NCI-H1417 (cell line): ENCODE measurements around the gene TMEM167B.
"Not testable (repeated sequence)": the region's sequence is repeated elsewhere in the genome, so short reads cannot be mapped to it uniquely, and the experiment has no call there.

Experiments used
- DNase-seq, 3 experiments: peaks; one replicate each; lab custom pipeline; 2025; lab: John Stamatoyannopoulos, UW

The TMEM167B gene

DNA sequence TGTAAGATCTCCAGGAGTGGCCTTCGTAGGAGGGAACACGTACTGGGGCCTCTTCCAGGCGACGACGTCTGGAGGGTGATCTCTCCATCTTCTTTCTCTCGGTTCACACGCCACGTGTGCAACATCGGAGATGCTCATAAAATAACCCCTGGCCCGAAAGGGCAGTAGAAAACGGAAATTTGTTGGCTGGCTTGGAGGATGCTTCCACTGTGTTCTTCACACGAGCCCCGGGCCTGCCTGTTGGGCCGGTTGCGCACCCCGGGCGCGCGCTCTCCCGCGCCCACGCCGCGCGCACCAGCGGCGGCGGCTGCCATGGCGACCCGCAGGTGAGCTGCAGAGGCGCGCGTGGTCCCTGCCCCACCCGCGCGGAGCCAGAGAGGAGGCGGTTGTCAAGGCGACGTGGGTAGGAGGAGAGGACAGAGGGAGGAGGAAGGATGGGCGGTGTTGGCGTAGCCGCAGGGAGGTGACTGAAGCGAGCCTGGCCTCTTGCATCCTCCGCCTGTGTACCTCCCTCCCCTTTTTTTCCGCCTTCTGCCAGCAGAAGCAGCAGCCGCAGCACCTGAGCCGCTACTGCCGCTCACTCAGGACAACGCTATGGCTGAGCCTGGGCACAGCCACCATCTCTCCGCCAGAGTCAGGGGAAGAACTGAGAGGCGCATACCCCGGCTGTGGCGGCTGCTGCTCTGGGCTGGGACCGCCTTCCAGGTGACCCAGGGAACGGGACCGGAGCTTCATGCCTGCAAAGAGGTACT is 23.2 kb downstream of the TMEM167B start, which contains the start of gene ELAPOR1:
ELAPOR1 (plus strand) TSS at position 526 of the 752 bp plus-strand sequence; CDS start at position 595, 69 bp downstream.
- peak; percentile 82 to 97 (median 95) for DNase-seq

DNA sequence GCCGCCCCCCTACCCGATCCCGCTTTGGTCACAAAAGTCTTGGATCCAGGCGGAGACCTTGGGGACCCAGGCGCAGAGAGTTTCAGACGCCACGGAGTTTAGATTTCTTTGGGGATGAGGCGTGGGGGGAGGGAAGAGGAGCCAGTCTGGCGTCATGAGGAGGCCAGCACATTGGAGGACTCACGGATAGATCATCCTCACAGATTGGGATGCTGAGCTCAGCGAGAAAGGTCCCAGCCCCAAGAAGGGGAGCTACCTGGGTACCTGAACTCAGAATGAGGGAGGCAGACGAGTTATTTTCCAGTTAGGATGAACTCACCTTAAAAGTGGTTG is 23.7 kb downstream of the TMEM167B start:
- DNase-seq = peak in 1 of 3 experiments; percentile 78

DNA sequence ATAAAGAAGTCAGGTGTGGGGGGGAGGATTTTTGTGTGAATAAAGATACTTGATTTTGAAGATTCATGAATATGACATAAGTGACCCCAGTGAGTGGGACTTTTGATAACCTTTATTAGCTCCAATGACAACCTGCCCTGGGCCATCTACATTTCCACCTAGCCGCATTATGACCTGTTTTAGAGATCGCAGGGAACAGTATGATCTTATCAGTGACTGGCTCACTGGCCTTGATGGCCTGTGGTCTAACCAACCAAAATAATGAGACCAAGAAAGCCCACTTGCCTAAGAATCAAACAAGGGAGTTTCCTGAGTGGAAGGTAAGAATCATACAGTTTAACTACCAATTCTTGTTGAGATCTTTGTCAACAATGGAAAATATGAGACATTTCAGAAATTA is 25.1 kb downstream of the TMEM167B start:
- no peak for DNase-seq

DNA sequence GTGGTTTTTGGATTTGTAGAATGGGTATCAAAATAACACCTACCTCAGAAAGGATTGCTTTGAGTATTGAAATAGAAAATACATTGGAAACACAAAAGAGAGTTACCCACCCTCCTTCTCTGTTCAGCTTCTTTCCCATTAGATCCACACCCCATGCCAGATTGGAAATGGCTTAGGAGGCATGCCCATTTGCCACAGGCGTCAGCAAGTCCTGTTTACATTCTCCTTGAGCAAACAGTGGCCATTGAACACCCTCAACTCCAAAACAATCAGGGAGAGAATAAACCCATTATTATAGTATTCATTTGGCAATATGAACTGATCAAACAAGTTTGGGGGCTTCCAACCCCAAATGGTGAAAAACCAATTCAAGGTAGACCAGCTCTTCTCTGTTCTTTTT is 25.7 kb downstream of the TMEM167B start:
- DNase-seq = peak in 2 of 3 experiments; percentile 69 to 92

DNA sequence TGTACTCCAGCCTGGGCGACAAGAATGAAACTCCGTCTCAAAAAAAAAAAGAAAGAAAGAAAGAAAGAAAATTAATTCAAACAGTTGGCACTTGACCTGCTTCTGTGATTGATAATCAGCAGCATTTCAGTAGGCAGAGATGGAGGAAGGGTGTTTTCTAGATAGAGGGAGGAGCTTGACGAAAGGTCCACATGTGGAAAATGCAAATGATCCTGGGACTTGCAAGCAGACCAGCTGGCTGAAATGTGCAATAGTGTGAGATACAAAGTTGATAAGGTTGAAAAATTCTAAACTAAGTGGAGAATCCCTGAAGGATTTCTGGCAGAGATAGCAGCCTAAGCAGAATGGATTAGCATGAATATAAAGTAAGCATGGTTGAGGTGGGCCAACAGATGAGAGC is 27.5 kb downstream of the TMEM167B start:
- DNase-seq = no peak

DNA sequence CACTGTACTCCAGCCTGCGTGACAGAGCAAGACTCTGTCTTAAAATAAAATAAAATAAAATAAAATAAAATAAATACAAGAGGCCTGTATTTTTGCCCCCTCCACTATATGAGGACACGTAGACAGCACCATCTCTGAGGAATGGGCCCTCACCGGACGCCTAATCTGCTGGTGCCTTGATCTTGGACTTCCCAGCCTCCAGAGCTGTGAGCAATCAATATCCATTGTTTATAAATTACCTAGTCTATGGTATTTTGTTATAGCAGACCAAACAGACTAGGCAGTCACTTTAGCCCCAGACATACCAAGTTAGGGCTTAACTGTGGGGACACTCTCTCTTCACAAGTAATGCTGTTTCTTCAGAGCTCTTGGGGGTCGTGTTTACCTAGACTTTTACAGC is 29.8 kb downstream of the TMEM167B start:
- DNase-seq = no peak

DNA sequence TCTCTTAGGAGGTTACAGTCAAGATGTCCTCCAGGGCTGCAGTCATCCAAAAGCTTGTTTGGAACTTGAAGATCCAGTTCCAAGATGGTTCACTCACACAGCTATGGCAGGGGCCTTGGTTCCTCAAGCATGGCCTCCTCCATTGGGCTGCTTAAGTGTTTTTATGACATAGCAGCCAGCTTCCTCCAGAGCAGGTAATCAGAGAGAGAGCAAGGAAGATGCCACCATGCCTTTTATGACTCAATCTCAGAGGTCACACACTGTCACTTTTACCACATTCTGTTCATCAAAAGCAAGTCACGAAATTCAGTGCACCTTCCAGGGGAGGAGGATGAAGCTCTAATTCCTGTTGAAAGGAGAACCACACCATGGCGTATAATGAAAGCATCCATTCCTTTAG is 40.5 kb downstream of the TMEM167B start:
- DNase-seq = no peak

DNA sequence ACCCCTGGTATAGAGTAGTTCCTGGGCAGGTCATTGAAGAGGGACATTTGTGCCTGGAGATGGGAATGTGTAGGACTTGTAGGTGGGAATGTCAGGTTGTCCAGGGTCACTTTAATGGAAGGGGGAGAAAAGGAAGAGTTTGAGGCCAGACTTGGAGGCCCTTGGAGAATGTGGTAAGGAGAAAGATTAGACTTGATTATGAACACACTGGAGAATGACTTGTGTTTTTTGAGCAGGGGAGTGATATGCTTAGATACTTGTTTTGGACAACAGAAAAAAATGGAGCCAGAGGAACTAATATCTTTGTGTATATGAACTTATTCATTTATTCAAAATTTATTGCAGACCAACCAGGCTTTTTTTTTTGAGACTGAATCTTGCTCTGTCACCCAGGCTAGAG is 41.2 kb downstream of the TMEM167B start:
- DNase-seq = no peak

DNA sequence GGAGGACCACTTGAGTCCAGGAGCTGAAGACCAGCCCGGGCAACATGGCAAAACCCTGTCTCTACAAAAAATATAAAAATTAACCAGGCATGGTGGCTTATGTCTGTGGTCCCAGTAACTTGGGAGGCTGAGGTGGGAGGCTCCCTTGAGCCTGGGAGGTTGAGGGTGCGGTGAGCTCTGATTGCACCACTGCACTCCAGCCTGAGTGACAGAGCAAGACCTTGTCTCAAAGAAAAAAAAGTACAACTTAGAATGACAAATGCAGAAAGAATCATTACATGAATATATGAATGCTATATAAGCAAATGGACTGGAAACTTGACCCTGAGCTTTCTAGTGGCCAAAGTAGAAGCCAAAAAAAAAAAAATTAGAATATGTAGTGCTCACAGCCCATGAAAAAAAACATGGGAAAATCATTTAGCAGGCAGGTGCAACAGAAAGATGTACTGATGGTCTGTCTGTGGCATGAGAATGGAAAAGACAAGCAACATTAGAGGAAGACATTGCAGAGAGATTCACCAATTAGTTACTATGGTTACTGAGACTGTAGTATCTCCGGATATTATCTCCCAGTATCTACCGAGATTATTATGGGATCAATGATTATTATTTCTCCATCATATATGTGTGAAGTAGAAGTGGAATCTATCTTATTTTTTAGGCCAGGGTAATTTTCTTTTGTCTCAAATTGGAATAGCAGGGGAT is 42.6 kb downstream of the TMEM167B start:
- peak in 1 of 3 experiments; percentile 27 for DNase-seq

DNA sequence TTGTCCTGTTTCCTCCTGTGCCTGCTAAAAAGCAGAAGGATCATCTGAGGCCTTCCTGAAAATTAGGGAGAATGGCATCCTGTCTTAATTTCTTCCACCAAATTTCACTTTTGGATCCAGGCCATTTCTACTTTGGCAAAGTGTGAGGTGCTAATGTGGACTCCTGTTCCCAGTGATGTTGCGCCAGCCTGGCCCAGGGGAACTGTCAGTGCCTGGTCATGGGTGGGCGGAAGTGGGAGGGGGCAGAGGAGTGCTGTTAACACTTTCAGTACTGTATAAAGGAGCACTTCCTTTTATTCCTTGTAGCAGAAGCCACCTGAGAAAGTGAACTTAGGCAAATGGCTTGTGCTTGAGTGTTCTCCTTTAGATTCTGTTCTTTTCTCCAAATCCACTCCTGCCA is 43.3 kb downstream of the TMEM167B start:
- no peak for DNase-seq

DNA sequence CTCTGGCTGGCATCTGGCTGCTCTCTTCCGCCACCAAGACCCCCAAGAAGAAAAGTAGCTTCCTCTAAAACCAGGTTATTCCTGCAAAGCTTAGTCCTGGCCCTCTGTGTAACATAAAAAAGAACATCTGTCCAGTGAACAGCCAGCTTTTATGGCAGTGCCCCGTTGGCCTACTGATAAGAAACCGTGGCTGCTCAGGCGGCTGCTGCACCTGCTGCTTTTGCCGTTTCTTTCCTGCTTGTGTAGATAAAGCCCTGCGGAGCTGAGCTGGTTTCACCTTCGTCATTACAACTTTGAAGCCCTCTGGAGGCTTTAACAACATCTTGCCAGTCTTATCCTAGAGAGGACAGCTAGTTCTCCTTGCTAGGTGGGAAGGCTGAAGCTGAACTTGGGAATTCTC is 43.9 kb downstream of the TMEM167B start:
- DNase-seq = peak in 2 of 3 experiments; percentile 20 to 29

DNA sequence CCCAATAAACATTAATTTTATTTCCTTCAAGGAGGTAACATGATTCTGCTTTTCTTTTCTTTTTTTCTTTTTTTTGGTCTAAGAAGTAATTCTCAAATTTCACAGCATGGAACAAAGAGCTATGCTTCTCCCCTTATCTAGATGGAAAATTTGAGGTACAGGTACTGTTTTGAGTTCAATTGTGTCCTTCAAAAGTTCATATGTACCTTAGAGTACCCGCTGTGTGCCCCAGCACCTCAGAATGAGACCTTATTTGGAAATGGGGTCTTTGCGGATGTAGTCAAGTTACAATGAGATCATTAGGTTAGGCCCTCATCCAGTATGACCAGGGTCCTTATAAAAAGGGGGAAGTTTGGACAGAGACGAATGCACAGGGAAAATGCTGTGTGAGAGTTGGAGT is 45.4 kb downstream of the TMEM167B start:
- DNase-seq = no peak

DNA sequence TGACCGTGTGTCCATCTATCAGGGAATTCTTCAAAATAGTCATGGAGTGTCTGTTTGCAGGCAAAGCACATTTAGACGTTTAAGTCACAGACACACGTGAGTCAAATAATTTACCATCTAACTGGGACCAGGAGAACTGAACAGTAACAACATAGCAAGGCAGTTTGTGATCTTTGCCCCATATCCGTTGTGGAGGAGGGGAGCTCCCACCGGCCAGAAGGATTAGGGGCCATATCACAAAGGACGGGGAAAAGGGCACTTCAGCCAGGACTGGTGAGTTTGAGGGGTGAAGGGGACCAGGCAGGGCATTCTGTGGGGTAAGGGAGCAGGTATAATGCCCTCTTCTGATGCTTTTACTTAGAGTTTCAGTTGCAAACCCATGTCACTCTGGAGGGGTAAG is 46.2 kb downstream of the TMEM167B start:
- DNase-seq = no peak

DNA sequence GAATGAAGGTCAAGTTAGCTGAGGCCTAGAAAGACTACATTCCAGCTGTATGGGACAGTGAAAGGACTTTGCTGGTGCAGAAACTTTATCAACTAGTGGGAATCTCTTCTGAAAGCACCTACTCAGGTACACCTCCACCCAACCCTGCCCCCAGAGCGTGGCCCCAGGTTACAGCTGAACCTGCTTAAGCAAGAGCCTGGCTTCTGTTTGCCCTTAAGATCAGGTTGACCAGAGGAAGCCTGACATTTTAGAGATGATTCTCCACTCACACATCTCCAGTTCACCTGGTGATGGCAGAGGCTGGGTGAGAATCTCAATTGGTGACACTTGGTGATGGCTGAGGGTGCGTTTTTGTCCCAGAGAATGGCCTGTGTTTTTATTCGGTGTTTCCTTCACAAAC is 47.4 kb downstream of the TMEM167B start:
- DNase-seq = no peak

DNA sequence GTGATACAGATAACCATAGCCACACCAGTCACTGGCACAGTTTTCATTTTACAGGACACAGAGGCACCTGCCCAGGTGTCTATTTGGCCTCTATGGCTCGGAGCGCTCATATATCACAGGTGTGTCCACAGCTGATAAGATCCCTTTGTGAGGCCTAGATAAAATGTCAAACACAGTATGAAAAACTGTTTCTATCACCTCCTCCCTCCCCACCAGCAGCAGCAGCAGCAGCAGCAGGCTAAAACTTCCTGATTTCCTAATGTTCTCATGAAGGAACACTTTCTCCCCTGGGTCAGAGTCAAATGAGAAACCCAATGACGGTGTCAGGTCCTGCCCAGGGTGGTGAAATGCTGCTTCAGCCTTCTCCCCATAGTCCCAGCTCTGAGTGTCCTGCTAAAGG is 47.8 kb downstream of the TMEM167B start:
- no peak for DNase-seq

DNA sequence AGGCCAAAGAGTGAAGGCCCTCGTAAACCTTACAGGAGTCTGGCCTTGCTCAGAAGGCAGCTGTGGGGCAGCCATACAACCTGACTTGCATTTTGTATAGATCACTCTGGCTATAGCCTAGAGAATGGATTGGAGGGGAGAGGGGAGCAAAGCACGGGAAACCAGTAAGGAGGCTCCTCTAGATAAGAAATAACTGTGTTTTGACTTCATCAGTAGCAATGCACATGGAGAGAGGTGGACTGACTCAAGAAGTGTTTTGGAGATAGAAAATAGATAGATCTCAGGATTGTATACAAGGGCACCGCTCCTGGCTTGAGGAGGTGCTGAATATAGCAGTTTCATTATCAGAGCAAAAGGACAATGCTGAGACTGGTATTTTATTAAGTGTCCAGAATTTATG is 49.8 kb downstream of the TMEM167B start:
- no peak for DNase-seq

DNA sequence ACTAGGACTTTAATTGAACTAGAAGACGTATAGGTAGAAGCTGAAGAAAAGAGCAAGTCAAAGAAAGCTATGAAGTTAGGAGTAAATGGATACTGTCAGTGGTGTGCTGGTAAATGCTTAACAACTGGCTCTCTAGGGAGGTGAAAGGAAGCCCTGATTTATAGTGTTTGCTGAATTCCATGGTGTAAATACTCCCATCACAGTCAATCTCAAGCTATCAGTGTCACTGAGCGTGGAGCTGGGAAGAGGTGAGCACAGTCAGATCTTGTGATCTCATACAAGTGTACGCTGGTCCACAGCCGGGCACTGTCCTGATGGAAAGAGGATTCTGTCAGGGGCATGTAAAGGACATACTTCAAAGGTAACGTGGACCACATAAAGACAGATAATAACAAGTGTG is 51.7 kb downstream of the TMEM167B start:
- no peak for DNase-seq

DNA sequence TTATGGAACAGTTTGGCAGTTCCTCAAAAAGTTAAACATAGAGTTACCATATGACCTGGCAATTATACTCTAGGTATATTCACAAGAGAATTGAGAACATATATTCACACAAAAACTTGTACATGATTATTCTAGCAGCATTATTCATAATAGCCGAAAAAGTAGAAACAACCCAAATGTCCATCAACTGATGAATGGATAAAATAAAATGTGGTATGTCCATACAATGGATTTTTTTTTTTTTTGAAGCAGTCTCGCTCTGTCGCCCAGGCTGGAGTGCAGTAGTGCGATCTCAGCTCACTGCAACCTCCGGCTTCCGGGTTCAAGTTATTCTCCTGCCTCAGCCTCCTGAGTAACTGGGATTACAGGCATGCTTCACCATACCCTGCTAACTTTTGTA is 52.2 kb downstream of the TMEM167B start:
- DNase-seq = not testable (repeated sequence)
